Activated CD4-positive, alpha-beta T cell treated with anti-CD3 and anti-CD28 coated beads, Interleukin-2, Interleukin-6, amounts not matched to agents 100 ng/mL and 50 ng/mL, durations not matched to agents 16 hours and 8 hours (primary cell): ENCODE measurements around the gene OR10A4.
"Not testable (repeated sequence)": the region's sequence is repeated elsewhere in the genome, so short reads cannot be mapped to it uniquely, and the experiment has no call there.

ENCODE experiments used
- DNase-seq: peaks from one replicate; pipeline ENCODE4 v3.0.0-alpha.2; 2020

Gene OR10A4

DNA sequence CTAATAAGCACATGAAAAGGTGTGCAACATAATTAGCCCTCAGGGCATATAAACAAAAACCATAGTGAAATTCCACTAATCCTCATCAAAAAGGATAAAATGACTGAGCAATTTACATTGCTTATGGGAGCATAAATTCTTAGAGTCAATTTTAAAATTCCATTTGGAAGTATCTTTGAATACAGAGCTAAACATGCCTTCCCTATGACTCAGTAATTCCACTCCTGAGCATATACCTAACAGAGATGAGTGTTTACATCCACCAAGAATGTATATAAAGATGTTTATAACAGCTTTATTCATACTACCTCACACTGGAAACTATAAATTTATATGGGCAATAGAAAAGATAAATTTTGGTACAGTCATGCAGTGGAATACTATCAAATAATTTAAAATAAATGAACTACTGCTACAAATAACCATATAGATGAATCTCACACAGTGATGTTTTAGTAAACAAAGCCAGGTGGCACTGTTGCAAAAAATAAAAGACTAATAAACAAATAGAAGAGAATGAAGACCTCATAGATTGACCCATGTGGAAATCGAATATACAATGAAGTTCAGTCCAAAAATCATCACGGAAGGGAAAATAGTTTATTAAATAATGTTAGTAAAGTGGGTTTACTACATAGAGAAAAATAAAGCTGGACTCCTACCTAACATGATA is 24.0 kb downstream of the OR10A4 start:
- DNase-seq = no peak

GRCh38 chr11:6904804-6905203 is 28.4 kb downstream of the OR10A4 start:
- DNase-seq = not testable (repeated sequence)

DNA sequence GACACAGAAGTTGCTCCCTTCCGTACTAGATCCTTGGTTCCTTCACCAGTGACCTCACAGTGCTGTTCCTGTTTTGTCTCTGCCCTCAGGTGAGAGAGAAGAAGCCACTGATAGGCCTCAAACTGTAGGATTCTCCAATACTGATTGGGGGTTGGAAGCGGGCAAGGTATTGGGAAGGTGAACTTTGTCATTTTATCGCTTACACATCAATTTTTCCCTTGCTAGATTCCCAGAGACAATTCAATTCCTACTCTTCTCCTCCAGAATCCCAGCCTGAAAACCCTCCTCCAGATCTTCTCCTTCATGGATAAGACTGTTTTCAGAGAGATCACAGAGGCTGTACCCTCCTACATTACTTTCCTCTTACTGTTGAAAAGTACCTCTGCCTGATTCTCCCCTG is 35.0 kb downstream of the OR10A4 start:
- no peak for DNase-seq

- no peak for DNase-seq
Observed at GRCh38 chr11:6911948-6912347, 35.5 kb downstream of the OR10A4 start.

GRCh38 chr11:6919698-6920097 is 43.3 kb downstream of the OR10A4 start:
- no peak for DNase-seq

DNA sequence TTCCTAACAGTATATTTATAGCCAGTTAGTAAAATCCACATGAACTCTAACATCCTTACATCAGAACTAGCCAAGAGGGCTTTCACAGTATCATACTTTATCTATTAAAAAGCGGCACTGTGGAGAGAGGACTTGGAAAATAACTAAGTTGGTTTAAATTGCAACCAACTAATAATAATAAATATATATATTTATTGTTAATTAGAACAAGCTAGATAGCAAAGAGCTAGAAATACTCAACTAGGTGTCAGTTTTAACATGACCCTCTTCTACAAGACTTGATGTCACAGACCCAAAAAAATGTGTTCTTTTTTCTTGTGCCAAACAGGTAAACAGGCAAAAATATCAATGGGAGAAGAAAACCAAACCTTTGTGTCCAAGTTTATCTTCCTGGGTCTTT is 44.3 kb downstream of the OR10A4 start, which contains the start of gene OR2D3:
Gene OR2D3 (plus strand): TSS at position 301 of the 400 bp plus-strand sequence. CDS start 0 bp downstream, at position 301.
- DNase-seq = no peak

DNA sequence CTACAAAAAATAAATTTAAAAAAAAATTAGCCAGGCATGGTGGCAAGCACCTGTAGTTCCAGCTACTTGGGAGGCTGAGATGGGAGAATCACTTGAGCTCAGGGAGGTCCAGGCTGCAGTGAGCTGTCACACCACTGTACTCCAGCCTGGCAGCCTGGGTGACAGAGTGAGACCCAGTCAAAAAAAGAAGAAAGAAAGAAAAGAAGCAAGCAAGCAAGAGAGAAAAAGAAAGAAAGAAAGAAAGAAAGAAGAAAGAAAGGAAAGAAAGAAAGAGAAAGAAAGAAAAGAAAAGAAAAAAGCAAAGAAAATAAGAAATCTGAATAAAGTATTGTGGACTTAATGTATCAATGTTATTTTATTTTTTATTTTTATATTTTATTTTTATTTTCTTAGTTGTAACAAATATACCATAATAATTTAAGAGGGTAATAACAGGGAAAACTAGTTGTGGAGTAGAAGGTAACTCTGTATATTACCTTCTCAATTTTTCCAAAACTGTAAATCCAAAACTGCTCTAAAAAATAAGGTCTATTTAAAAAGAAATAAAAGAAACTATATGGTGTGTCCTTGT is 48.7 kb downstream of the OR10A4 start:
- DNase-seq = no peak

- no peak for DNase-seq
Observed at GRCh38 chr11:6925636-6926207, 49.3 kb downstream of the OR10A4 start.

GRCh38 chr11:6926208-6927029 is 50.0 kb downstream of the OR10A4 start, which contains the start of gene ZNF215:
Gene ZNF215 (plus strand): TSS chr11:6926426. CDS start chr11:6932273, 5,847 bp downstream.
- peak; percentile 66 for DNase-seq

DNA sequence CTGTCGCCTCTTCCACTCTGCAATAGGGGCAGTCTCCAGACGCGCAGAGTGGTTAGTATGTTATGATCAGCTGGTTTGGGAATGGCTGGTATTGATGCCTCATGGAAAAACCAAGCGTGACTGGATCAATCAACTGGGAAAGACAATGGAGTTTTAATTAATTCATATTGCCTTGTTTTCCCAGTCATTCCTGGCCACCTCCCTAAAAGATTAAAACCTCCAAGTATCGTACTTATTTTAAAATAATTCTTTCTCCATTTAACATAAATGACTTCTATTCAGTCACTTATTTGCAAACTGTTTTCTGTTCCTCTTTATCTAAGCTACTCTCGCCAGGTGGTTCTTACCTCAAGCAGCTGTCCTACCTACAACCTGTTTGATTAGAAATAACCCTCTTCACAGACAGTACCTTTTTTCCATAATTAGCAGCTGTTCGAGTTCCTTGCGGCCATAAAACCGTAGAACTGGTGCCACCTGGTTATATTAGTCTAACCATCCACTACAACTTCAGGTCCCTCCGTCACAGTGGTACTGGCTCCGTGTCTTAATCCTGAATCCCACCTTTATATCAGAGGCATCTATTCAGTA is 50.7 kb downstream of the OR10A4 start:
- DNase-seq = no peak
